GM06990 (cell line): ENCODE results near the gene FANCC.

ENCODE experiments used
- DNase-seq: peaks from one replicate; pipeline ENCODE4 v3.0.0-alpha.2; 2011; ENCODE audit not compliant: insufficient read length; ENCODE audit errors: extremely low read depth
- H3K27me3 ChIP-seq: replicated peaks from 2 replicates; pipeline ENCODE4 v1.6.0; 2011; ENCODE audit warnings: low read length; ENCODE audit not compliant: control insufficient read depth, insufficient read depth
- H3K36me3 ChIP-seq: 2 replicates; pipeline ENCODE4 v1.5.1; 2011; ENCODE audit warnings: low read length; ENCODE audit not compliant: control insufficient read depth, insufficient read depth
- H3K4me3 ChIP-seq: replicated peaks from 2 replicates; pipeline ENCODE4 v1.5.1; 2011; ENCODE audit warnings: low read depth, mild to moderate bottlenecking, control low read depth, low read length
- CTCF ChIP-seq: IDR thresholded peaks from 2 replicates; pipeline ENCODE4 v1.5.1; 2011; ENCODE audit warnings: low read length, control low read depth, mild to moderate bottlenecking, inconsistent platforms; ENCODE audit not compliant: insufficient read depth, poor library complexity, severe bottlenecking

FANCC gene

GRCh38 chr9:95097279-95097678, 220.2 kb downstream of the FANCC start:
- H3K27me3 ChIP-seq: no peaks in the 10 kb centered on the region
- no peak for TF ChIP-seq CTCF
- no peak overlapping the region for H3K4me3 ChIP-seq
- peaks cover 4% of the 10 kb centered on the region for H3K36me3 ChIP-seq
- no peak for DNase-seq

GRCh38 chr9:95096807-95097206, 220.7 kb downstream of the FANCC start:
- Histone ChIP-seq H3K4me3 (no peak overlapping the region), H3K27me3 (no peaks in the 10 kb centered on the region), H3K36me3 (peaks cover 2% of the 10 kb centered on the region)
- TF ChIP-seq CTCF: no peak
- DNase-seq: no peak

GRCh38 chr9:95096381-95096780, 221.1 kb downstream of the FANCC start:
- Histone ChIP-seq H3K4me3 (no peak overlapping the region), H3K36me3 (peaks cover 1% of the 10 kb centered on the region), H3K27me3 (no peaks in the 10 kb centered on the region)
- TF ChIP-seq CTCF: peak; percentile 20
- DNase-seq: no peak

- Histone ChIP-seq H3K27me3 (no peaks in the 10 kb centered on the region), H3K4me3 (no peak overlapping the region), H3K36me3 (peaks cover 1% of the 10 kb centered on the region)
- DNase-seq: no peak
- TF ChIP-seq CTCF: no peak
Measured at GRCh38 chr9:95095641-95096355, 221.7 kb downstream of the FANCC start.

- H3K36me3 ChIP-seq: peaks cover 1% of the 10 kb centered on the region
- H3K4me3 ChIP-seq: no peak overlapping the region
- H3K27me3 ChIP-seq: no peaks in the 10 kb centered on the region
- no peak for DNase-seq
- TF ChIP-seq CTCF: no peak
Measured at GRCh38 chr9:95094002-95094401, 223.5 kb downstream of the FANCC start.

- no peaks in the 10 kb centered on the region for H3K27me3 ChIP-seq
- peaks cover under 1% of the 10 kb centered on the region; the same call in 1 of the 2 replicates for H3K36me3 ChIP-seq
- no peak for TF ChIP-seq CTCF
- DNase-seq: no peak
- no peak overlapping the region for H3K4me3 ChIP-seq
Measured at GRCh38 chr9:95093586-95093985, 223.9 kb downstream of the FANCC start.
